Stimulated activated CD8-positive, alpha-beta memory T cell treated with anti-CD3 and anti-CD28 coated beads, Interleukin-4, amount 100 ng/mL, for 4 hours (primary cell): Measurements from ENCODE around the gene TEC.

Source experiments
- DNase-seq, 2 donors: peaks; one replicate each; pipeline ENCODE4 v3.0.0-alpha.2; 2020; ENCODE audit warnings: low read depth in 2 of 2, low spot score in 1 of 2

The TEC gene

GRCh38 chr4:48269861-48270522, 354 bp upstream of the TEC start:
- DNase-seq = peak; percentile 68 to 74

- no peak for DNase-seq
Measured at GRCh38 chr4:48267574-48267973, 2.1 kb downstream of the TEC start.

- DNase-seq = no peak
Measured at GRCh38 chr4:48266781-48267180, 2.9 kb downstream of the TEC start.

- DNase-seq = no peak
Measured at GRCh38 chr4:48262926-48263325, 6.7 kb downstream of the TEC start.

GRCh38 chr4:48262484-48262883, 7.2 kb downstream of the TEC start:
- DNase-seq = no peak

- DNase-seq = no peak
Measured at GRCh38 chr4:48261281-48261680, 8.4 kb downstream of the TEC start.

- no peak for DNase-seq
Measured at GRCh38 chr4:48259748-48260147, 9.9 kb downstream of the TEC start.

- DNase-seq = no peak
Measured at GRCh38 chr4:48258845-48259397, 10.7 kb downstream of the TEC start.

- no peak for DNase-seq
Measured at GRCh38 chr4:48255959-48256342, 13.7 kb downstream of the TEC start.

GRCh38 chr4:48255072-48255958, 14.3 kb downstream of the TEC start:
- no peak for DNase-seq

- no peak for DNase-seq
Measured at GRCh38 chr4:48254381-48255071, 15.1 kb downstream of the TEC start.

GRCh38 chr4:48252313-48252712, 17.3 kb downstream of the TEC start:
- DNase-seq = no peak

- no peak for DNase-seq
Measured at GRCh38 chr4:48250980-48251379, 18.7 kb downstream of the TEC start.

- DNase-seq = no peak
Measured at GRCh38 chr4:48250343-48250742, 19.3 kb downstream of the TEC start.

GRCh38 chr4:48249378-48249777, 20.3 kb downstream of the TEC start:
- no peak for DNase-seq

- DNase-seq = no peak
Measured at GRCh38 chr4:48248559-48248953, 21.1 kb downstream of the TEC start.

GRCh38 chr4:48247878-48248558, 21.6 kb downstream of the TEC start:
- DNase-seq = no peak

GRCh38 chr4:48247142-48247877, 22.3 kb downstream of the TEC start:
- DNase-seq = no peak

GRCh38 chr4:48244665-48245064, 25.0 kb downstream of the TEC start:
- DNase-seq = no peak

GRCh38 chr4:48243887-48244286, 25.8 kb downstream of the TEC start:
- DNase-seq = no peak
